Thymus (tissue), 11 donors: Measurements from ENCODE around the gene ATE1. TPM values are rescaled to one million over a fixed set of nuclear protein-coding genes. Genes with fewer than 3 reads are reported as not detected.
"Not testable (repeated sequence)": the region's sequence is repeated elsewhere in the genome, so short reads cannot be mapped to it uniquely, and the experiment has no call there.

Experiments
- DNase-seq, 9 donors: peaks; one replicate each; pipeline ENCODE4 v3.0.0-alpha.2; 2013; ENCODE audit warnings: low spot score in 9 of 9, low read depth in 6 of 9, missing footprints in 1 of 9
- H3K27ac ChIP-seq, 2 donors: one replicate each; pipeline ENCODE4 v1.5.1; 2013; ENCODE audit warnings: control low read depth in 1 of 2, low read depth in 1 of 2, low read length in 1 of 2, mild to moderate bottlenecking in 1 of 2, moderate library complexity in 1 of 2
- H3K27me3 ChIP-seq, 2 donors: one replicate each; pipeline ENCODE4 v1.5.1; 2013; ENCODE audit warnings: low read length in 1 of 2; ENCODE audit not compliant: control insufficient read depth in 2 of 2, insufficient read depth in 1 of 2
- H3K36me3 ChIP-seq, 2 donors: one replicate each; pipeline ENCODE4 v1.5.1; 2013; ENCODE audit warnings: low read length in 1 of 2, mild to moderate bottlenecking in 1 of 2, moderate library complexity in 1 of 2; ENCODE audit not compliant: control insufficient read depth in 2 of 2, insufficient read depth in 2 of 2
- H3K4me1 ChIP-seq, 2 donors: one replicate each; pipeline ENCODE4 v1.5.1; 2013; ENCODE audit warnings: low read length in 2 of 2; ENCODE audit not compliant: control insufficient read depth in 2 of 2, insufficient read depth in 2 of 2
- H3K4me3 ChIP-seq, 2 donors: one replicate each; pipeline ENCODE4 v1.5.1; 2013; ENCODE audit warnings: low read length in 2 of 2, control low read depth in 1 of 2, mild to moderate bottlenecking in 1 of 2
- H3K9me3 ChIP-seq, 2 donors: one replicate each; pipeline ENCODE4 v1.5.1; 2013; ENCODE audit warnings: low read length in 1 of 2, mild to moderate bottlenecking in 1 of 2; ENCODE audit not compliant: control insufficient read depth in 2 of 2, insufficient read depth in 1 of 2
- WGBS: extraction: QIAGEN DNeasy Blood & Tissue Kit; methylation state at CpG from one replicate; pipeline ENCODE4 v1.1.7; 2013; 5-methylcytosine and 5-hydroxymethylcytosine counted together
- polyA plus RNA-seq: library from polyadenylated mRNA; stranded (reverse); fragments of 200-250 nt; gene quantifications from one replicate; pipeline ENCODE4 v1.2.3, GENCODE V29; 2013
- total RNA-seq: library from RNA; stranded (reverse); fragments of 120-200 nt; gene quantifications from one replicate; pipeline ENCODE4 v1.2.4, GENCODE V29; 2013
- donor health status: healthy.

Gene ATE1
- total and polyA plus RNA-seq, 2 donors, result 12.0 to 26.3 TPM

DNA sequence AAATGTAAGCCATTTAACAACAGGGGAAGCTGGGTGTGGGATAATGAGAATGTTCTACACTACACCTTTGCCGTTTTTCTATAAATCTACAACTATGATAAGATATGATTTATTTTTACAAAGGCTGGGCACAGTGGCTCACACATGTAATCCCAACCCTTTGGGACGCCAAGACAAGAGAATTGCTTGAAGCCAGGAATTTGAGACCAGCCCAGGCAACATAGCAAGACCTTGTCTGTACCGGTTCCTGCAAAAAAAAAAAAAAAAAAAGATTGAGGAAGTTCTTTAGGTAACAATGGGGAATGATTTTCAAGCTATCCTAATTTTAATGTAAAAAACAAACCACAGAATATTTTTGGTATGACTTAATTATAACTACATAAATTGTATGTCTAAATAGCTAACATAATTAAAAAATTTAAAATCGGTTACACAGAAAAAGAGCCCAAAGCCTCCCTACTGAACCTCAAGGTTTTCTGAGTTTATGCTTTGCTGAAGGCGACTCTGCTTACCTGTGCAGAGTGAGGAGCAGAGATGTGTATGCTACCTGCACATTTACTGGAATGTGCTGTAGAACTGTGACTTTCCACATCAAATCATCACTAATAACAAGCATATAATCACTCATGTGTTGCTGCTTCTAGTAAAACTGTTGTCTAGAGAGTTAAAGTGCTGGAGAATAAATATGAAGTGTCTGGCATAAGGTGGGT lies 163.4 kb downstream of the ATE1 start:
- Histone ChIP-seq H3K9me3 (peaks cover 0 to 1% of the 10 kb centered on the region in 2 donors), H3K4me1 (no peaks in the 10 kb centered on the region), H3K36me3 (no peaks in the 10 kb centered on the region), H3K27ac (peak overlapping the region in 1 of 2 donors; percentile 39), H3K27me3 (no peaks in the 10 kb centered on the region), H3K4me3 (no peak overlapping the region)
- WGBS, result 96% methylated on average over 5 of the region's 5 CpGs
- no peak for DNase-seq

DNA sequence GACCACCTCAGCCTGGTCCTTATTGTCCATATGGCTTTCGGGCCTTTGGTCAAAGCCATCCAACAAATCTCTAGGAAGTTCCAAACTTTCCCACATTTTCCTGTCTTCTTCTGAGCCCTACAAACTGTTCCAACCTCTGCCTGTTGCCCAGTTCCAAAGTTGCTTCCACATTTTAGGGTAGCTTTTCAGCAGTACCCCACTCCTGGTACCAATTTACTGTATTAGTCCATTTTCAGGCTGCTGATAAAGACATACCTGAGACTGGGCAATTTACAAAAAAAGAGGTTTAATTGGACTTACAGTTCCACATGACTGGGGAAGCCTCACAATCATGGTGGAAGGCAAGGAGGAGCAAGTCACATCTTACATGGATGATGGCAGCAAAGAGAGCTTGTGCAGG lies 170.6 kb downstream of the ATE1 start:
- not testable (repeated sequence) for DNase-seq, H3K9me3 ChIP-seq, H3K27ac ChIP-seq, H3K4me1 ChIP-seq, H3K4me3 ChIP-seq, H3K36me3 ChIP-seq, H3K27me3 ChIP-seq
- WGBS, result 100% methylated on average over 1 of the region's 1 CpG

DNA sequence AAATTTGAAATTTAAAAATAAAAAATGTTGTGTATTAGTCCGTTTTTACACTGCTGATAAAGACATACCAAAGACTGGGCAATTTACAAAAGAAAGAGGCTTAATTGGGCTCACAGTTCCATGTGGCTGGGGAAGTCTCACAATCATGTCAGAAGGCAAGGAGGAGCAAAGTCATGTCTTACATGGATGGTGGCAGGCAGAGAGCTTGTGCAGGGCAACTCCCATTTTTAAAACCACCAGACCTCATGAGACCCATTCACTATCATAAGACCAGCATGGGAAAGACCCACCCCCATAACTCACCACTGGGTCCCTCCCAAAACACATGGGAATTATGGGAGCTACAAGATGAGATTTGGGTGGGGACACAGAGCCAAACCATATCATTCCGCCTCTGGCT lies 172.3 kb downstream of the ATE1 start:
- not testable (repeated sequence) for H3K36me3 ChIP-seq, H3K4me1 ChIP-seq, H3K9me3 ChIP-seq, H3K27me3 ChIP-seq, H3K4me3 ChIP-seq, H3K27ac ChIP-seq, DNase-seq
- WGBS, result over 99% methylated on average over 2 of the region's 2 CpGs

DNA sequence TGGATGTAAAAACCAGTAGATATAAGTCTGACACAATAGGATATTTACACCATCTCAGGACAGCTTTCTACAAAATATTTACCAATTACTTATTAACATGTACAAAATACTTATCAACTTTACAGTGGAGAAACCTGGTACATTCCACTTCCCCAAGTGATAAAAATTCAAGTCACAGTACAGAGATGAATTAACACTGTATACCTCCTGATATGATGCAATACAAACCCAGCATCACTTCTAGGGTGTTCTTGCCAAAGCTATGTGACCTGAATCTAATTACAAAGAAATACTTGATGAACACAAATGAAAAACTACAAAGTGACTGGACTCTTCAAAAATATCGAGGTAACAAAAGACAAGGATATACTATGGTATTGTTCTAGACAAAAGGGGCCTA lies 173.2 kb downstream of the ATE1 start:
- Histone ChIP-seq H3K36me3 (peaks cover 0 to 2% of the 10 kb centered on the region in 2 donors), H3K27ac (no peak overlapping the region), H3K4me1 (no peaks in the 10 kb centered on the region), H3K4me3 (no peak overlapping the region), H3K9me3 (peaks cover 3 to 7% of the 10 kb centered on the region in 2 donors), H3K27me3 (no peaks in the 10 kb centered on the region)
- WGBS, result 96% methylated on average over 1 of the region's 1 CpG
- no peak for DNase-seq

DNA sequence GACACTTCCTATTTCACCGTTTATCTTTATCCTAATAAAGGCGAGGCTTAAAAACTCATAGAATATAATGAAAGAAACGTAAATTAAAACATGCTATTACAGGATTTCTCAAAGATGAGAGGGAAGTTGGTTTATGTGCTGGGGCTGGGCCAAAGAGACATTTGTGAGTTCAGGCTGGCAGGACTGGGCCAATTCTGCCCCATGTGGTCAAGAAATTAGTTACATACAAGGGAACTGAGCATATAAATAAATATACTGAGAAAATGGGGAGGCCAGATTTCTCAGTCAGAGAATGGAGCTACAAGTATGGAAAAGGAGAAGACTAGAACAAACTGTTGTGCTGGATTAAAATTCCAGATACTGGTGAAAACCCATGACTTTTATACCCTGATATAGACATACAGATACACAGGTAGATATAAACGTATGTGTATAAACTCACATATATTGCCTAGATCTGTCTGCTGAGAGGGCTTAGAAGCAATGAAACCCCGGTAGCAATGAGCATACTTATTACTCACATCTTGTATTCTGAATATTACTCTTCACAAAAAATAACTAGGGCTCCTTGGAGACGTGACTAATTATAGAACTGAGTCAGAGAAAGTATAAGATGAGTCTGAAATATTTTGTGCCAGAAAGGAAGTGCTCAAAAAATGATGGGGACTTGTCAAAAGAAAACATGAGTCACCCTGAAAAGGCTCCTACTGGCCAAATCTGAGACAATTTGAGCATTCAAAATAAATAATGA lies 173.9 kb downstream of the ATE1 start:
- 93% methylated on average over 6 of the region's 6 CpGs for WGBS
- Histone ChIP-seq H3K27ac (no peak overlapping the region), H3K36me3 (peaks cover 0 to 2% of the 10 kb centered on the region in 2 donors), H3K4me3 (no peak overlapping the region), H3K9me3 (peaks cover 3 to 7% of the 10 kb centered on the region in 2 donors), H3K27me3 (no peaks in the 10 kb centered on the region), H3K4me1 (no peaks in the 10 kb centered on the region)
- DNase-seq, result no peak

DNA sequence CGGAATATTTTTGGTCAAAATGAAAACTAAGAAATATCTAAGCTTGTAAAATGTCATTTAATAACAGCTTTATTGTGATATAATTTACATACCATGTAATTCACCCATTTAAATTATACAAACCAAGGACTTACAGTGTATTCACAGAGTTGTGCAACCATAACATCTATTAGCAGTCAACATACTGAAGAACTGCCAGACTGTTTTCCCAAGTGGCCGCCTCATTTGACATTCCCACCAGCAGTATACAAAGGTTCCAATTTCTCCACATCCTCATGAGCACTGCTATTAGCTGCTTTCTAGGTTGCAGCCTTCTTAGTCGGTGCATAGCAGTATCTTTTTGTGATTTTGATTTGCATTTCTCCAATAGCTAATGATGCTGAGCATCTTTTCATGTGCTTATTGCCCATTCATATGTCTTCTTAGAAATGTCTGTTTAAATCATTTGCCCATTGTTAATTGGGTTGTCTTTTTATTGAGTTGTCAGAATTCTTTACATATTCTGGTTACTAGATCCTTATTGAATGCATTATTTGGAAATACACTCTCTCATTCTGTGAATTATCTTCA lies 176.6 kb downstream of the ATE1 start:
- DNase-seq, result no peak
- no peaks in the 10 kb centered on the region for H3K4me1 ChIP-seq
- WGBS, result 98% methylated on average over 3 of the region's 3 CpGs
- H3K36me3 ChIP-seq, result no peaks in the 10 kb centered on the region
- no peak overlapping the region for H3K27ac ChIP-seq
- no peaks in the 10 kb centered on the region for H3K27me3 ChIP-seq
- peaks cover 2 to 4% of the 10 kb centered on the region in 2 donors for H3K9me3 ChIP-seq
- H3K4me3 ChIP-seq, result no peak overlapping the region

DNA sequence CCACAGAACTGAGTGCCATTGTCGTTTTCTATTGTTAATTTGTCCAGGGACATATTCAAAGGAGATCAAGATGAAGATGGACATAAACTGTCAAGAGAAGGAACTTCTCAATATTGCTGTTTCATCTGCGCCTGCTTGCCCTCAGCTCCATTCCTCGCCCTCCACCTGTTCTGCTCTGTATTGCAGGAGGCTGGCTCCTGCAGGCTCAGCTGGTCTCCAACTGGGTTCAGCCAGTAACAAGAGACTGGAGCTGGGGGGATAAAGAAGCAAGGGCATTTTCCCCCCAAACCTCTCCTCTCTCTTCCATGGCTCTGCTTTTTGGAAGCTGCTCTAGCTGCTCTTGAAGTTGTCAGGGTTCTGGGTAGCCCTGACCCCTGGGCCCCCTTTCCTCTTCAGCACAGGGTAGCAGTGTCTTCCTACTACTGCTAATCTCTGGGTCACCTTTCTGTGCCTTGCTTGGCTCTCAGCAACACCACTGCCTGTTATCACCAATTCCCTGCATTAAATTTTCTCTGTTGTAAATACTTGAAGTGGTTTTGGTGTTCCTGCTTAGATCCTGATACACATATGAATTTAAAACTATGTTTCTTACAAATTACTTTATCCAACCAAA lies 180.6 kb downstream of the ATE1 start:
- H3K4me3 ChIP-seq, result no peak overlapping the region
- H3K36me3 ChIP-seq, result no peaks in the 10 kb centered on the region
- H3K27ac ChIP-seq, result no peak overlapping the region
- no peaks in the 10 kb centered on the region for H3K27me3 ChIP-seq
- no peaks in the 10 kb centered on the region for H3K9me3 ChIP-seq
- no peak for DNase-seq
- 97% methylated on average over 3 of the region's 3 CpGs for WGBS
- H3K4me1 ChIP-seq, result no peaks in the 10 kb centered on the region

DNA sequence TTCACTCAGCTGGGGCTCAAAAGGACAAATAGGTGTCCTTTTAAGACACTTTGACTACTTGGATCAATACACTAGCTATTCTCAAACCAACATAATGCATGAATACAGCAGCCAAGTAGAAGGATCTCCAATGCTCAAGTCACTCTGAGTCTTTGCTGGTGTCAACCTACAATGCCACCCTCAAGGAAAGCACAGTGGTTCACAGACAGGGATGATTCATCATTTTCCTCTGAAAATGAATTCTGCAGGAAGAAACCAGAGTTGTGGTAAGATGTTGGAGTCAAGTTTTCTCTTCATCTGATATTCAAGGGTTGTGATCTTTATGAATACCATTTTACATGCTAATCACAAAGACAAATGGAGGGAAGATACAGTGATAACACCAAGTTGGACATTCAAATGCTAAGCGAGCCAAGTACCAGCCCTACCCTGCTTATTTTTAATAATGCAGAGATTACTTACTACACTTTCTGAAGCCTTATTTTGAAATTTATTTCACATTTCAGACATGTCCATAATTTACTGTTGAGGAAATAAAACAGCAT lies 186.5 kb downstream of the ATE1 start:
- WGBS, result 0% methylated on average over 1 of the region's 1 CpG
- Histone ChIP-seq H3K36me3 (peaks cover 0 to 6% of the 10 kb centered on the region in 2 donors), H3K27ac (no peak overlapping the region), H3K4me1 (no peaks in the 10 kb centered on the region), H3K27me3 (peaks cover 4 to 8% of the 10 kb centered on the region in 2 donors), H3K9me3 (no peaks in the 10 kb centered on the region), H3K4me3 (no peak overlapping the region)
- DNase-seq, result no peak

DNA sequence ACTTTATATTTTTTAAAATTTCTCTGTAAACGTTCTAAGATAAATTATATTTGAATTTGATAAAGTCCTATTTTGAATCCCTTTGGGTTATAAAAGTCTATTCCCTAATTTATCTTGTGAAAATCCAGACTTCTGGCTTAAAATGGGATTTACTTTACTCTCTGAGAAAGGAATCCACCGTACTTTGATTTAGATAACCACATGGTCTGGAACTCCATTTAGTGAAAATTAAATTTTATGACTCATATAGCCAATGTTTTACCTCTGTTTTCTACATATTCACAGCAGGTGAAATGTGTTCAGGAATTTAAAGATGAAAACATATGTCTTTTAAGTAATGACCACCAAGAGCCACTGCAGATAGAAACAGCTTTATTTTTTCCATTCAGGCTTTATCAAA lies 187.8 kb downstream of the ATE1 start:
- Histone ChIP-seq H3K4me1 (no peaks in the 10 kb centered on the region), H3K4me3 (no peak overlapping the region), H3K36me3 (peaks cover 0 to 6% of the 10 kb centered on the region in 2 donors), H3K27me3 (peaks cover 5 to 19% of the 10 kb centered on the region in 2 donors), H3K27ac (no peak overlapping the region), H3K9me3 (no peaks in the 10 kb centered on the region)
- 94% methylated on average over 2 of the region's 2 CpGs for WGBS
- no peak for DNase-seq
